Activated T-cell treated with anti-CD3 and anti-CD28 coated beads for 24 hours (primary cell): ENCODE measurements around the gene FBXO7.

Experiments
- DNase-seq: peaks from one replicate; pipeline ENCODE4 v3.0.0-alpha.2; 2020; ENCODE audit warnings: low read depth

FBXO7 gene

GRCh38 chr22:32531931-32532819 is 57.6 kb downstream of the FBXO7 start:
- DNase-seq: no peak

- DNase-seq: no peak
Measured at GRCh38 chr22:32532820-32533128, 58.2 kb downstream of the FBXO7 start.

- DNase-seq: no peak
Measured at GRCh38 chr22:32533265-32534111, 58.9 kb downstream of the FBXO7 start.

- DNase-seq: no peak
Measured at GRCh38 chr22:32534252-32535235, 59.9 kb downstream of the FBXO7 start.

- DNase-seq: no peak
Measured at GRCh38 chr22:32535531-32536190, 61.0 kb downstream of the FBXO7 start.

GRCh38 chr22:32536352-32536751 is 61.7 kb downstream of the FBXO7 start:
- DNase-seq: no peak

- DNase-seq: no peak
Measured at GRCh38 chr22:32538521-32538920, 63.9 kb downstream of the FBXO7 start.

- no peak for DNase-seq
Measured at GRCh38 chr22:32539631-32540421, 65.2 kb downstream of the FBXO7 start.

GRCh38 chr22:32541481-32541880 is 66.9 kb downstream of the FBXO7 start:
- DNase-seq: no peak

GRCh38 chr22:32542066-32542676 is 67.6 kb downstream of the FBXO7 start:
- no peak for DNase-seq

- no peak for DNase-seq
Measured at GRCh38 chr22:32542677-32543357, 68.2 kb downstream of the FBXO7 start.

GRCh38 chr22:32544953-32545558 is 70.4 kb downstream of the FBXO7 start:
- DNase-seq: no peak

- no peak for DNase-seq
Measured at GRCh38 chr22:32545801-32546200, 71.2 kb downstream of the FBXO7 start.

- DNase-seq: no peak
Measured at GRCh38 chr22:32546496-32546895, 71.9 kb downstream of the FBXO7 start.

GRCh38 chr22:32546935-32547334 is 72.3 kb downstream of the FBXO7 start:
- no peak for DNase-seq

GRCh38 chr22:32548039-32548438 is 73.4 kb downstream of the FBXO7 start:
- no peak for DNase-seq
